Endothelial cell of umbilical vein (primary cell): ENCODE measurements around the gene RPS6KA4. TPM values are rescaled to one million over a fixed set of nuclear protein-coding genes. Genes with fewer than 3 reads are reported as not detected.

Source experiments
- BruUV-seq: library from RNA; stranded (reverse); fragments of 400-500 nt; replicated peaks from 2 replicates; lab custom pipeline; 2021; lab: Mats Ljungman, UMichigan
- CTCF ChIA-PET: fragments of 300-600, 350-600 bp; sonication (Branson Sonifier 250); formaldehyde crosslinking; loops from one replicate; lab custom pipeline; 2021; ENCODE audit warnings: antibody characterized with exemption, inconsistent platforms; lab: Charles Lee
- POLR2A ChIA-PET: fragments of 300-600, 350-600 bp; sonication (Branson Sonifier 250); formaldehyde crosslinking; loops from one replicate; lab custom pipeline; 2021; ENCODE audit warnings: antibody characterized with exemption, inconsistent platforms; lab: Charles Lee
- DNase-seq: peaks from one replicate; pipeline ENCODE4 v3.0.0-alpha.2; 2011; ENCODE audit warnings: low read depth, low spot score
- FAIRE-seq: peaks from 2 replicates; lab custom pipeline; 2011; peaks lifted over from hg19 to GRCh38; lab: Jason Lieb, UNC
- H2AFZ ChIP-seq: 2 replicates; pipeline ENCODE4 v1.6.0; 2012; ENCODE audit warnings: low read depth, low read length, control low read depth, inconsistent platforms
- H3K27ac ChIP-seq: 2 replicates; pipeline ENCODE4 v1.5.1; 2011; ENCODE audit warnings: low read depth, mild to moderate bottlenecking, control low read depth, low read length, moderate library complexity; ENCODE audit not compliant: insufficient read depth
- H3K27me3 ChIP-seq, 2 experiments: 2 replicates each; pipeline versions ENCODE4 v1.6.0 to v1.6.1; 2011; ENCODE audit warnings: low read length in 2 of 2, mixed read lengths in 1 of 2; ENCODE audit not compliant: control insufficient read depth in 2 of 2, insufficient read depth in 2 of 2
- H3K36me3 ChIP-seq, 2 experiments: 2 replicates in 1 of 2; 3 replicates in 1 of 2; pipeline ENCODE4 v1.5.1; 2011; ENCODE audit warnings: low read length in 2 of 2, mild to moderate bottlenecking in 1 of 2, moderate library complexity in 1 of 2; ENCODE audit not compliant: control insufficient read depth in 2 of 2, insufficient read depth in 2 of 2; ENCODE audit errors: extremely low read depth in 1 of 2
- H3K4me1 ChIP-seq: 3 replicates; pipeline ENCODE4 v1.5.1; 2011; ENCODE audit warnings: mild to moderate bottlenecking, low read length; ENCODE audit not compliant: control insufficient read depth, insufficient read depth; ENCODE audit errors: extremely low read depth
- H3K4me2 ChIP-seq: 2 replicates; pipeline ENCODE4 v1.6.1; 2011; ENCODE audit warnings: low read length, control low read depth, mixed read lengths; ENCODE audit not compliant: insufficient read depth
- H3K4me3 ChIP-seq, 3 experiments: fragments of 200-600 bp in 1 of 3; sonication (generic), shearing (Covaris generic) in 1 of 3; replicated peaks in 1 of 3; 2 replicates each; pipeline ENCODE4 v1.5.1; 2011 to 2016; ENCODE audit warnings: control low read depth in 3 of 3, low read length in 3 of 3, mild to moderate bottlenecking in 2 of 3, inconsistent platforms in 1 of 3, low read depth in 1 of 3, moderate library complexity in 1 of 3; ENCODE audit not compliant: insufficient read depth in 1 of 3
- H3K79me2 ChIP-seq: 2 replicates; pipeline ENCODE4 v1.6.0; 2012; ENCODE audit warnings: low read length, inconsistent platforms; ENCODE audit not compliant: control insufficient read depth, insufficient read depth
- H3K9ac ChIP-seq: replicated peaks from 2 replicates; pipeline ENCODE3; 2011; ENCODE audit warnings: low read length, control low read depth; ENCODE audit not compliant: insufficient read depth; ENCODE audit errors: extremely low read depth
- H3K9me1 ChIP-seq: replicated peaks from 3 replicates; pipeline ENCODE4 v1.6.0; 2011; ENCODE audit warnings: mild to moderate bottlenecking, low read length; ENCODE audit not compliant: control insufficient read depth, insufficient read depth; ENCODE audit errors: extremely low read depth
- H3K9me3 ChIP-seq: replicated peaks from 2 replicates; pipeline ENCODE4 v1.5.1; 2012; ENCODE audit warnings: low read length, inconsistent platforms; ENCODE audit not compliant: control insufficient read depth, insufficient read depth
- H4K20me1 ChIP-seq: replicated peaks from 2 replicates; pipeline ENCODE3; 2011; ENCODE audit warnings: mild to moderate bottlenecking, low read length; ENCODE audit not compliant: control insufficient read depth, insufficient read depth; ENCODE audit errors: extremely low read depth
- CTCF ChIP-seq, 2 donors: IDR thresholded peaks; 1 replicate in 1 of 2; 2 replicates in 1 of 2; pipeline ENCODE4 v1.5.1; 2011; ENCODE audit warnings: low read length in 2 of 2, mild to moderate bottlenecking in 2 of 2, moderate library complexity in 2 of 2, control low read depth in 1 of 2, inconsistent platforms in 1 of 2, low read depth in 1 of 2; ENCODE audit not compliant: insufficient read depth in 1 of 2; ENCODE audit errors: extremely low read depth in 1 of 2
- EZH2 ChIP-seq: IDR thresholded peaks from 2 replicates; pipeline ENCODE4 v1.6.1; 2012; ENCODE audit warnings: borderline replicate concordance, low read depth, mild to moderate bottlenecking, moderate library complexity, low read length, inconsistent platforms; ENCODE audit not compliant: severe bottlenecking
- FOS ChIP-seq: IDR thresholded peaks from 2 replicates; pipeline ENCODE4 v1.6.1; 2011; ENCODE audit warnings: mild to moderate bottlenecking, low read length, moderate library complexity, borderline replicate concordance; ENCODE audit not compliant: insufficient read depth
- GATA2 ChIP-seq: IDR thresholded peaks from 2 replicates; pipeline ENCODE4 v1.7.0; 2011; ENCODE audit warnings: low read depth, mild to moderate bottlenecking, moderate library complexity, mixed read lengths, low read length; ENCODE audit not compliant: insufficient read length, insufficient read depth
- JUN ChIP-seq: IDR thresholded peaks from 2 replicates; pipeline ENCODE4 v1.6.1; 2011; ENCODE audit warnings: borderline replicate concordance, low read depth; ENCODE audit not compliant: insufficient read length, insufficient read depth
- MAX ChIP-seq: IDR thresholded peaks from 2 replicates; pipeline ENCODE4 v1.6.1; 2011; ENCODE audit not compliant: insufficient read depth, insufficient read length
- MYC ChIP-seq: IDR thresholded peaks from one replicate; pipeline ENCODE4 v1.6.1; 2011; ENCODE audit warnings: mild to moderate bottlenecking, low read depth, low read length
- POLR2A ChIP-seq: IDR thresholded peaks from 2 replicates; pipeline ENCODE4 v1.6.1; 2012; ENCODE audit warnings: low read depth, mild to moderate bottlenecking, control low read depth, low read length
- POLR2AphosphoS5 ChIP-seq: IDR thresholded peaks from 2 replicates; pipeline ENCODE4 v1.6.1; 2012; ENCODE audit warnings: low read depth, mild to moderate bottlenecking, control low read depth, low read length, moderate library complexity; ENCODE audit not compliant: insufficient read depth
- dilution Hi-C: fragments of 300-500 bp; cut with MboI; formaldehyde crosslinking; loops from one replicate; pipeline ENCODE4 v1.15.0; 2019; ENCODE audit warnings: low sequenced_read_pairs; ENCODE audit not compliant: extremely low pct_ligation_motif_present
- intact Hi-C: fragments of 100-400 bp; cut with micrococcal nuclease; formaldehyde crosslinking; loops from one replicate; pipeline ENCODE4 v1.10.0; 2022
- polyA plus RNA-seq, 4 experiments: library from polyadenylated mRNA; depleted of rRNA in 3 of 4; stranded (reverse) in 3 of 4; unstranded in 1 of 4; fragments of >200 nt; gene quantifications; 2 replicates each; pipeline versions ENCODE4 v1.2.1 to v1.2.3, GENCODE V29; 2011 to 2012; ENCODE audit warnings: missing spikeins in 1 of 4
- total RNA-seq: library from RNA; stranded (reverse); gene quantifications from 2 replicates; pipeline ENCODE4 v1.2.3, GENCODE V29; 2021

Gene RPS6KA4
- total and polyA plus RNA-seq, 2 donors (not counting 3 experiments of a cell fraction or from before 2014, with no cell fraction given), result 26.5 to 44.1 TPM

GRCh38 chr11:64379817-64380709 lies 21.1 kb downstream of the RPS6KA4 start:
- Histone ChIP-seq H3K36me3 (no peaks in the 10 kb centered on the region), H3K27me3 (peaks cover 0 to 2% of the 10 kb centered on the region in 2 experiments), H3K79me2 (no peaks in the 10 kb centered on the region), H2AFZ (no peak overlapping the region), H3K4me3 (no peak overlapping the region), H3K9me3 (no peaks in the 10 kb centered on the region), H3K27ac (no peak overlapping the region), H3K9ac (no peak overlapping the region), H3K9me1 (no peaks in the 10 kb centered on the region), H3K4me1 (no peaks in the 10 kb centered on the region), H4K20me1 (no peaks in the 10 kb centered on the region), H3K4me2 (no peak overlapping the region)
- intact Hi-C loops, result no loop called here
- FAIRE-seq (no peak), DNase-seq (no peak)
- dilution Hi-C loops, result no loop called here
- no peak for TF ChIP-seq JUN
- TF ChIP-seq FOS, result no peak
- no peak for TF ChIP-seq GATA2
- no peak for TF ChIP-seq CTCF (IDR thresholded peaks at IDR 0.05; ENCODE audit: extremely low read depth in 1 of 2, insufficient read depth in 1 of 2, low read depth in 1 of 2, low read length in 2 of 2)
- TF ChIP-seq POLR2AphosphoS5, result no peak
- TF ChIP-seq MYC, result no peak
- no peak for TF ChIP-seq POLR2A
- TF ChIP-seq MAX, result no peak
- no peak for TF ChIP-seq EZH2
- no TSS peak for BruUV-seq
- ChIA-PET CTCF (interaction anchor here (1.1 kb wide), 1 partner anchor 16 kb away, joined by 3 read pairs; no protein-coding TSS in a partner anchor), POLR2A (no interaction called here)
